Ovary (tissue), 9 donors: ENCODE data around the gene WHRN. TPM values are rescaled to one million over a fixed set of nuclear protein-coding genes. Genes with fewer than 3 reads are reported as not detected.

Source experiments
- DNase-seq, 5 donors: peaks; one replicate each; pipeline ENCODE4 v3.0.0-alpha.2; 2019 to 2020
- H3K27ac ChIP-seq, 2 donors: fragments of 200-600 bp; one replicate each; pipeline versions ENCODE4 v1.5.1 to v1.8.0; 2019 to 2022
- H3K27me3 ChIP-seq: fragments of 200-600 bp; one replicate; pipeline ENCODE4 v1.8.0; 2022
- H3K36me3 ChIP-seq: fragments of 200-600 bp; sonication (generic); one replicate; pipeline ENCODE4 v1.5.1; 2019
- H3K4me1 ChIP-seq: one replicate; pipeline ENCODE4 v1.8.1; 2013; ENCODE audit warnings: mild to moderate bottlenecking, moderate library complexity; ENCODE audit not compliant: insufficient read depth
- H3K4me3 ChIP-seq: fragments of 200-600 bp; sonication (generic); one replicate; pipeline ENCODE4 v1.5.1; 2017
- H3K9me3 ChIP-seq, 2 donors: fragments of 200-600 bp in 1 of 2; sonication (generic) in 1 of 2; one replicate each; pipeline versions ENCODE4 v1.5.1 to v1.8.1; 2013 to 2019; ENCODE audit warnings: mild to moderate bottlenecking in 1 of 2, moderate library complexity in 1 of 2
- CTCF ChIP-seq, 3 donors: fragments of 450-650 bp in 2 of 3; fragments of 200-600 bp in 1 of 3; IDR thresholded peaks; one replicate each; pipeline versions ENCODE4 v1.5.1 to v1.8.0; 2016 to 2022; ENCODE audit warnings: antibody characterized with exemption in 3 of 3, mild to moderate bottlenecking in 1 of 3
- EP300 ChIP-seq: sonication (generic); formaldehyde crosslinking; IDR thresholded peaks from one replicate; pipeline ENCODE4 v1.6.1; 2017; ENCODE audit warnings: antibody characterized with exemption
- POLR2A ChIP-seq: fragments of 450-650 bp; IDR thresholded peaks from one replicate; pipeline ENCODE4 v1.6.1; 2017; ENCODE audit warnings: antibody characterized with exemption, mild to moderate bottlenecking, moderate library complexity
- WGBS, 3 donors: extraction: QIAGEN DNeasy Blood & Tissue Kit in 1 of 3; methylation state at CpG; one replicate each; pipeline versions ENCODE4 v1.1.5 to v1.1.7; 2013 to 2017; 5-methylcytosine and 5-hydroxymethylcytosine counted together
- intact Hi-C, 4 donors: fragments of 100-400 bp; cut with DNase I; formaldehyde crosslinking; loops; one replicate each; pipeline versions ENCODE4 v1.11.0 to v1.15.1; 2022 to 2023
- polyA plus RNA-seq, 2 donors: library from polyadenylated mRNA; stranded (reverse); fragments of 200-250 nt in 1 of 2; fragments of 350-450 nt in 1 of 2; fragmentation: Illumina TruSeq in 1 of 2; extraction: RNeasy Lipid Tissue Mini Kit (QIAGEN cat#74804) in 1 of 2; gene quantifications; one replicate each; pipeline ENCODE4 v1.2.3, GENCODE V29; 2013 to 2014
- total RNA-seq, 7 donors: library from RNA; depleted of rRNA in 2 of 7; stranded (reverse); fragments of >200 nt in 2 of 7; fragmentation: NEBNext Ultra II Directional in 3 of 7; extraction: Animal tissue kit (Norgen Biotek cat#: 25700) in 3 of 7; gene quantifications; one replicate each; pipeline versions ENCODE4 v1.1.0 to v1.2.4, GENCODE V29; 2016 to 2023
- donor health status: DM: no; HTN: no; CAD: no; lungs with moderate emphysema.
- donor health status: DM: no; HTN: no; CAD: no.
- donor health status: Bipolar disorder and iron deficiency.
- donor health status: DM: yes; HTN: yes; CAD: no.
- donor health status: DM: no; HTN: no; CAD: no.
- donor health status: DM: yes; HTN: yes; CAD: no.

WHRN gene
- total and polyA plus RNA-seq, 9 donors = 1.7 to 28.5 (median 20.3) TPM

GRCh38 chr9:114429488-114429887, 75.8 kb downstream of the WHRN start:
- no peaks in the 10 kb centered on the region for H3K4me1 ChIP-seq
- H3K27ac ChIP-seq = no peak overlapping the region
- no peaks in the 10 kb centered on the region for H3K9me3 ChIP-seq
- no peak overlapping the region for H3K4me3 ChIP-seq
- H3K36me3 ChIP-seq = no peaks in the 10 kb centered on the region
- WGBS, 3 donors = 87 to 91% (median 89%) methylated on average over 6 of the region's 6 CpGs
- no peaks in the 10 kb centered on the region for H3K27me3 ChIP-seq
- intact Hi-C loops = no loop called here
- no peak for TF ChIP-seq POLR2A
- no peak for TF ChIP-seq CTCF (IDR thresholded peaks at IDR 0.05)
- TF ChIP-seq EP300 = no peak
- DNase-seq = no peak

- H3K27ac ChIP-seq = no peak overlapping the region
- H3K27me3 ChIP-seq = no peaks in the 10 kb centered on the region
- TF ChIP-seq POLR2A (no peak), EP300 (no peak), CTCF (IDR thresholded peaks at IDR 0.05) (no peak)
- H3K9me3 ChIP-seq = no peaks in the 10 kb centered on the region
- peak in 1 of 5 donors; percentile 27 for DNase-seq
- WGBS, 3 donors = 81 to 86% (median 82%) methylated on average over 8 of the region's 8 CpGs
- H3K4me1 ChIP-seq = no peaks in the 10 kb centered on the region
- no peaks in the 10 kb centered on the region for H3K36me3 ChIP-seq
- H3K4me3 ChIP-seq = no peak overlapping the region
- intact Hi-C loops = no loop called here
Measured at GRCh38 chr9:114428466-114428865, 76.8 kb downstream of the WHRN start.

DNA sequence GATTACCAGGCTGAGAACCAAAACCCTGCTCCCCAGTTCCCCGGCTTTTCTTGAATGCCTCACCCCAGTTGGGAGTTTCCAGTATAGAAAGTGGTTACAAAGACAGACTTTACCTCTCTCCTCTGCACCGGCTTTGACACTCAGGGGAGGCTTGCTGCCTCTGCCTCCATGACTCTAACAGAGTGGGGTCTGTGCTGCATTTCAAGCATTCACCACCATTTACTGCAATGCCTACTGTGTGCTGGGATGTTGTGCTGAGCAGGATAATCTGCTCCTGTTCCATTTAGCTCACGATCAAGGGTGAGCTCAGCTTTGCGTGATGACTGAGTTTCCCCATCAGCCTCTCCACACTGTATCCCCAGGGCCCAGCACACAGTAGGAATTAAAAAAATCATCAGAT, 77.6 kb downstream of the WHRN start:
- Histone ChIP-seq H3K36me3 (no peaks in the 10 kb centered on the region), H3K4me3 (no peak overlapping the region), H3K27me3 (no peaks in the 10 kb centered on the region), H3K27ac (no peak overlapping the region), H3K4me1 (no peaks in the 10 kb centered on the region), H3K9me3 (no peaks in the 10 kb centered on the region)
- DNase-seq = peak in 1 of 5 donors; percentile 1
- TF ChIP-seq EP300 (no peak), CTCF (IDR thresholded peaks at IDR 0.05) (no peak), POLR2A (no peak)
- WGBS, 3 donors = 89 to 98% (median 94%) methylated on average over 4 of the region's 4 CpGs
- intact Hi-C loops = no loop called here

- 86 to 88% (median 86%) methylated on average over 18 of the region's 18 CpGs for WGBS, 3 donors
- Histone ChIP-seq H3K9me3 (no peaks in the 10 kb centered on the region), H3K36me3 (no peaks in the 10 kb centered on the region), H3K27ac (no peak overlapping the region), H3K4me1 (no peaks in the 10 kb centered on the region), H3K27me3 (no peaks in the 10 kb centered on the region), H3K4me3 (no peak overlapping the region)
- TF ChIP-seq POLR2A (no peak), EP300 (no peak), CTCF (IDR thresholded peaks at IDR 0.05) (no peak)
- peak in 1 of 5 donors; percentile 21 for DNase-seq
- intact Hi-C loops = no loop called here
Measured at GRCh38 chr9:114426046-114426948, 79.0 kb downstream of the WHRN start.
